Colonic mucosa (tissue), 4 donors: Measurements from ENCODE around the gene SLC6A6. TPM values are rescaled to one million over a fixed set of nuclear protein-coding genes. Genes with fewer than 3 reads are reported as not detected.

Experiments used
- DNase-seq: peaks from one replicate; pipeline ENCODE4 v3.0.0-alpha.2; 2020
- H3K27ac ChIP-seq: fragments of 200-600 bp; one replicate; pipeline ENCODE4 v1.8.0; 2021
- H3K27me3 ChIP-seq: fragments of 200-600 bp; one replicate; pipeline ENCODE4 v1.8.0; 2021
- H3K36me3 ChIP-seq: fragments of 200-600 bp; one replicate; pipeline ENCODE4 v1.8.0; 2021
- H3K4me1 ChIP-seq: fragments of 200-600 bp; one replicate; pipeline ENCODE4 v1.8.0; 2021; ENCODE audit warnings: mild to moderate bottlenecking
- H3K4me3 ChIP-seq: fragments of 200-600 bp; one replicate; pipeline ENCODE4 v1.8.0; 2021
- H3K9ac ChIP-seq, 2 donors: one replicate each; pipeline ENCODE4 v1.7.0; 2013; ENCODE audit warnings: control low read depth in 2 of 2, low read depth in 2 of 2, low read length in 2 of 2
- H3K9me3 ChIP-seq: fragments of 200-600 bp; one replicate; pipeline ENCODE4 v1.8.0; 2021
- CTCF ChIP-seq: fragments of 200-600 bp; IDR thresholded peaks from one replicate; pipeline ENCODE4 v1.8.0; 2022; ENCODE audit warnings: antibody characterized with exemption, mild to moderate bottlenecking
- intact Hi-C: fragments of 100-400 bp; cut with DNase I; formaldehyde crosslinking; loops from one replicate; pipeline ENCODE4 v1.14.1; 2022
- total RNA-seq, 2 donors: library from RNA; stranded (reverse); fragmentation: NEBNext Ultra II Directional in 1 of 2; extraction: Animal tissue kit (Norgen Biotek cat#: 25700) in 1 of 2; gene quantifications; one replicate each; pipeline ENCODE4 v1.2.1, GENCODE V29; 2021
- donor health status: healthy.
- donor health status: DM: no; HTN: no; CAD: no.
- donor health status: DM: no; HTN: no; CAD: no.

Gene SLC6A6
- total RNA-seq, 2 donors from 2014 or later = 7.2 to 13.0 TPM

DNA sequence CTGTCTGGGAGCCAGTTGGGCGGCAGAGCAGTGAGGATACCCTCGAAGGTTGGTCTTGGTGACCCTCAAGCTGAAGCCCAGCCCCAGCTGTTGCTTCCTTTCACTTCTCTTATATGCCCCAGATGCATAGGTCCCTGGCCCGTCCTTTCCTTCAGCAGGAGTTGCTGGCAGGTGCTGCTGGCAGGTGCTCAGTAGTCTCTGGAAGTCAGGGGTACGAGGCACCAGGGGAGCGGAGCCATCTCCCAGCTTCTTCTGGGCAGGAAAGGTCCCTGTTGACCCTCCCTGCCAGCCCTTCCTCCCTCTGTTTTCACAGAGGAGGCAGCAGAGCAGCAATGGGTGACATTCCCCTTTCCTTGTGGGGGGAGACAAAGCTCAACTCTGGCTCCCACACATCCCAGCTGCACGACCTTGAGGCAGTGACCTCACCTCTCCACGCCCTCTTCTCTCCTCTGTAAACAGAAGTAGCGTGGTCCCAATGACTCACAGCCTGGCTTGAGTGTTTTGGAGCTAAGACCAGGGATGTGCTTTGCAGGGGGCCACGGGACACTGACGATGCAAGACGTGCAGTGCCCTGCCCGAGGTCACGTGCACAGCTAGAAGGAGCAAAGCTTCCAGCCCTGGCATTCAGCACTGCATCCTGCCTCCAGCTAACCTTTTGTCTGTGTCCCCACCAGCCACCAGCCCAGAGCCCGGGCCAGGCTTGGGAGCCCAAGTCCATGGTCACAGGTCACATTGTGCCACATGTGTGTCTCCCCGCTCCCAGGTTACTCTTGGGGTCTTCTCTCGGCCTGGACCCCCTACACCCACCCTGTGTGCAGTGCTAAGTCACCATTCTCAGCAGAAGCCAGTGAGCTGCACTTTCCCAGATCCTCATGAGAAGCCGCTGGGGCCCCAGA, 49.7 kb downstream of the SLC6A6 start:
- no peaks in the 10 kb centered on the region for H3K9me3 ChIP-seq
- H3K4me1 ChIP-seq = peaks cover 14% of the 10 kb centered on the region
- H3K9ac ChIP-seq = peak overlapping the region in 1 of 2 donors; percentile 49
- intact Hi-C loops = no loop called here
- DNase-seq = peak; percentile 55
- H3K27me3 ChIP-seq = no peaks in the 10 kb centered on the region
- peak overlapping the region; percentile 61 for H3K27ac ChIP-seq
- no peak overlapping the region for H3K4me3 ChIP-seq
- no peak for TF ChIP-seq CTCF
- H3K36me3 ChIP-seq = no peaks in the 10 kb centered on the region

DNA sequence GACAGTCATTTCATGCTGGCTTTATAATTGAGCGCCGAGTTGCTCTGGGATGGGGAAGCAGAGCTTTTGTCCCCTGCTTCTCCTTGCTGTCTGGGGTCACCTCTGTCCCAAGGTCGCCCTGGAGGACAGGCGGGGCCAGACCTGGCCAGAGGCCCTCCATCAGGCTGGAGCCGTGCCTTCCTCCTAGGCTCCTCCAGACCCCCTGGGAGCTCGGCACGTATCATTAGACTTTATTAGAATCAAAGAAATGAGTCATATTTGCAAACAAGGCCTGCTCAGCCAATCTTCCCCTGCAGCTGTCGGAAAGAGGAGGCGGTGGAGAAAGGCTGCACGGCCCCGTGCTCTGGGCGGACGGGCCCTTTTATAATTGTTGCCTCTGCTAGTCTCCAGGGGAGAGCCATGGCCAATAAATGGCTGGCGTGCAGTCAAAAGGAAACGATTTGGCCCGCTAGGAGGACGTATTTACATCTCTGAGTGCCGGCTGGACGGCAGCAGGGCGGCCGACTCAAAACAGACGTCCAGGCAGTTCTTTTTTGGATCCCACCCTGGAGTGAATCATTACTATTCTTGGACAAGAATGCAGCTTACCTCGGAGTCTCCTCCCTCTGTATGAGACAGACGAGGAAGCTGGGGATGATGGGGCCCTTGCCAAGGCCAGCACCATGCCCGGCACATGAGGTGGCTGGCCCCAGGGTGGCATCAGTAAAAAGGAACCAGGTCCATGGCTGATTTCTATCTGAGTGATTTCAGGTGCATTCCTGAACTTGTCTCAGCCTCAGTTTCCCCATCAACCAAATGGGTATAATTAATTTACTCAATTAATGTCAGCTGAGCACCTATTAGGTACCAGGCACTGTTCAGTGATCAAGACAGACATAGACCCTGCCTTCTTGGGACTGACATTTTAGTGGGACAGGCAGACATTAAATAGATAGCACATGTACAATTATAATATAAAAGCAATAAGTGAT, 50.6 kb downstream of the SLC6A6 start:
- H3K27me3 ChIP-seq = no peaks in the 10 kb centered on the region
- no peak overlapping the region for H3K4me3 ChIP-seq
- H3K27ac ChIP-seq = peak overlapping the region; percentile 61
- TF ChIP-seq CTCF = peak; percentile 15
- no peaks in the 10 kb centered on the region for H3K36me3 ChIP-seq
- no peaks in the 10 kb centered on the region for H3K9me3 ChIP-seq
- H3K9ac ChIP-seq = peak overlapping the region in 1 of 2 donors; percentile 49
- DNase-seq = peak; percentile 90
- H3K4me1 ChIP-seq = peaks cover 14% of the 10 kb centered on the region
- intact Hi-C loops = no loop called here

DNA sequence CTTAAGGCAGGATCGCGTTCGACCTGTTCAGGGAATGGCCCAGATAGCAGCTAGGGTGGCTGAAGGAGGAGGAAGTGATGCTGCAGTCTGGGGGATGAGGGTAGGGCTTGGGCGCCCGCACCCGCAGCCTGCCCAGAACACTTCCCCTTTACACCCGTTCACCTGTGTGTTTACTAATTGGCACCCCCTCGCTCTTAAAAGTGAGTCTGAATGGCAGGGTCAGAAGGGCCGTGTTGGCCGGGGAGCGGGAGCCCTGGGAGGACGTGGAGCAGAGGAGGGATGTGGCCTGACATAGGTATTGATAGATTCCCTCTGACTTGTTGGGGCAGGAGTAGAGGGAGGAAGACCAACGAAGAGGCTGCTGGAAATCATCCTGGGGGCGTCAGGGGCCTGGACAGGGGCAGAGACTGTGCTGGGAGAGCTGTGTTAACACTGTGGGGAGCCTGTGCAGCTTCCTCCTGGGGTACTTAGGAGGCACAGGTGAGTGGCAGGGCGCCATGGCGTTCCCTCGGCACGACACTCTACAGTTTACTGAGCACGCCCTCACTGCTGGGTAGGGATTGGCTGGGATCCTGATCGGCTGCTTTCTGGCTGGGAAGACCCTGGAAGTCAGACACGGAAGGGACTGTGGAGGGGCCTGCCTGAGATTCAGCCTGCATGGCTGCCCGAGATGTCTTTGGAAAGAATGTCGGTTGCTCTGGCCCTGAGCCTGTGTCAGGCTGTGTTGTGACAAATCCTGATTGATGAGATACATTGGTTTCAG, 51.7 kb downstream of the SLC6A6 start:
- H3K4me1 ChIP-seq = peaks cover 14% of the 10 kb centered on the region
- H3K36me3 ChIP-seq = no peaks in the 10 kb centered on the region
- H3K4me3 ChIP-seq = no peak overlapping the region
- H3K27me3 ChIP-seq = no peaks in the 10 kb centered on the region
- no peaks in the 10 kb centered on the region for H3K9me3 ChIP-seq
- H3K9ac ChIP-seq = no peak overlapping the region
- TF ChIP-seq CTCF = no peak
- intact Hi-C loops = no loop called here
- no peak for DNase-seq
- no peak overlapping the region for H3K27ac ChIP-seq

GRCh38 chr3:14454639-14455310, 52.4 kb downstream of the SLC6A6 start:
- Histone ChIP-seq H3K4me1 (peaks cover 14% of the 10 kb centered on the region), H3K9ac (no peak overlapping the region), H3K27me3 (no peaks in the 10 kb centered on the region), H3K36me3 (no peaks in the 10 kb centered on the region), H3K27ac (no peak overlapping the region), H3K4me3 (no peak overlapping the region), H3K9me3 (no peaks in the 10 kb centered on the region)
- no peak for TF ChIP-seq CTCF
- intact Hi-C loops = loop anchor here (5.0 kb wide), 1 partner anchor 52 kb away; the partner anchor contains the start of gene SLC6A6
- no peak for DNase-seq
